COLO829 (cell line): ENCODE results near the gene RNF145.
"Not testable (repeated sequence)": the region's sequence is repeated elsewhere in the genome, so short reads cannot be mapped to it uniquely, and the experiment has no call there.

Experiments
- DNase-seq: peaks from one replicate; pipeline ENCODE4 v3.0.0; 2012; ENCODE audit warnings: low spot score

Gene RNF145, protein sequence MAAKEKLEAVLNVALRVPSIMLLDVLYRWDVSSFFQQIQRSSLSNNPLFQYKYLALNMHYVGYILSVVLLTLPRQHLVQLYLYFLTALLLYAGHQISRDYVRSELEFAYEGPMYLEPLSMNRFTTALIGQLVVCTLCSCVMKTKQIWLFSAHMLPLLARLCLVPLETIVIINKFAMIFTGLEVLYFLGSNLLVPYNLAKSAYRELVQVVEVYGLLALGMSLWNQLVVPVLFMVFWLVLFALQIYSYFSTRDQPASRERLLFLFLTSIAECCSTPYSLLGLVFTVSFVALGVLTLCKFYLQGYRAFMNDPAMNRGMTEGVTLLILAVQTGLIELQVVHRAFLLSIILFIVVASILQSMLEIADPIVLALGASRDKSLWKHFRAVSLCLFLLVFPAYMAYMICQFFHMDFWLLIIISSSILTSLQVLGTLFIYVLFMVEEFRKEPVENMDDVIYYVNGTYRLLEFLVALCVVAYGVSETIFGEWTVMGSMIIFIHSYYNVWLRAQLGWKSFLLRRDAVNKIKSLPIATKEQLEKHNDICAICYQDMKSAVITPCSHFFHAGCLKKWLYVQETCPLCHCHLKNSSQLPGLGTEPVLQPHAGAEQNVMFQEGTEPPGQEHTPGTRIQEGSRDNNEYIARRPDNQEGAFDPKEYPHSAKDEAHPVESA

DNA sequence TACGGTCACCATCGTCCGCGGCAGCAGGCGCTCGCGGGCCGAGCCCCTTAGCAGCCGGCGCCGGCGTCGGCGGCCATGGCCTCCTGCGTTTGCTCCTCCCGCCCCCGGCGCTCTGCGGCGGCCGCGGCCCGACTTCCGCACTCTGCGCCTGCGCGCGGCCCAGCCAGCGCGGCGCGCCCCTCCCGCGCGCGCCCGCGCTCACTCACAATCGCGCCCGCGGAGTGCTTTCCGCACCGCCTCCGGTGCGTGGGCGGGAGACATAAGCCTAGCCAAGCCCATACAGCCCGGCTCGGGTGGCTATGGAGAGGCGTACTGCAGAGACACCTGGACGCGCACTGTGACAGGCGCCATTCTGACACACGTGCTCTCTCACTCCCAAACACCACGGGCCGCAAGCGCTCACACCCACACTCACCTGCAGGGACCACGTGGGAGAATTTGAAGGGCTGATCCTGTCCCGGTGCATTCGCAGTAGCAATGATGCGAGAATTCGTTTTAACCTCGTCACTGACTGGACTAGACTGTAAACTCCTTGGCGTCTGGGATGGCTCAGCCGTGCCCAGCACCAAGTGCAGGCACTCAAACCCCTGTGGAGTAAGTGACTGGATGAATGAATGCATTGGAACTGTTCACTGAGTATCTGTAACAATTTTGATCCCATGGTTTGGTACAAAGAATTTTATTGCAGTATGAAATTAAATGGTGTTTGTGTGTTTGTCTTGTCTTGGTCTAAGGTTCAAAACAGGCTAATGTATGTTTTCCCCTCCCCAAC, at the start of gene RNF145:
RNF145 (minus strand) TSS at position 116 of the 772 bp plus-strand sequence. CDS start 5,936 bp downstream, outside the sequence.
- peak; percentile 60 for DNase-seq

DNA sequence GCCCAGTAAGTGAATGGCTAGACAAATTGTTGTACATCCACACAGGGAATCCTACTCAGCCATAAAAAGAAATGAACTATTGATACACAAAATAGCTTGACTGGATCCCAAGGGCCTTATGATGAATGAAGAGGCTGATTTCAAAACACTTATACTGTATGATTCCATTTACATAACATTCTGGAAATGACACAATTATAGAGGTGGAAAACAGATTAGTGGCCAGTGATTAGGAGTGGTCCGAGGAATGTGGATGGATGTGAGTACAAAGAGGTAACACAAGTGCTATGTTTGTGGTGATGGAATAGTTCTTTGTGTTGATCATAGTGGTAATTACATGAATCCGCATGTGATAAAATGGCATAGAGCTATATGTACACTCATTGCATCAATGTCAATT, 49.0 kb upstream of the RNF145 start:
- no peak for DNase-seq

DNA sequence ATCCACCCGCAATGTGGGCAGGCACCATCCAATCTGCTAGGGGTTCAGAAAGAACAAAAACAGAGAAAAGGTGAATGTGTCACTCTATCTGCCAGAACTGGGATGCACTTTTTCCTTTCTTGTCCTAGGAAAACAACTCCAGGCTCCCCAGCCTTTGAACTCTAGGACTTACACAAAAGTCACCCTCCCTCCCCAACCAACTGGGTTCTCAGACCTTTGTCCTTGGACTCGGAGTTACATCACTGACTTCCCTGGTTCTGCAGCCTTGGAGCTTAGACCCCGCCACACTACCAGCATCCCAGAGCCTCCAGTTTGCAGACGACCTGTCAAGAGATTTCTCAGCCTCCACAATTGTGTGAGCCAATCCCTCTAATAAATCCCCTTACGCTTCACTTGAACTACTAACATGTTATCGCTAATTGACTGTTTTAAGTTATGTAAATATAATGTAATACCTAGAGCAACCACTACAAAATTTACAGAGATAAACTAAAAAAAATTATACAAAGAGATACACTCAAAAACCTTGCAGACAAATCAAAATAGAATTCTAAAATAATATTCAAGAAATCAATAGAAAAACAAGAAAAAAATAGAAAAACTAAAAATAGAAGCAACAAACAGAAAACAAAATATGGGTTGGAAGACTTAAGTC, 48.4 kb upstream of the RNF145 start:
- no peak for DNase-seq

DNA sequence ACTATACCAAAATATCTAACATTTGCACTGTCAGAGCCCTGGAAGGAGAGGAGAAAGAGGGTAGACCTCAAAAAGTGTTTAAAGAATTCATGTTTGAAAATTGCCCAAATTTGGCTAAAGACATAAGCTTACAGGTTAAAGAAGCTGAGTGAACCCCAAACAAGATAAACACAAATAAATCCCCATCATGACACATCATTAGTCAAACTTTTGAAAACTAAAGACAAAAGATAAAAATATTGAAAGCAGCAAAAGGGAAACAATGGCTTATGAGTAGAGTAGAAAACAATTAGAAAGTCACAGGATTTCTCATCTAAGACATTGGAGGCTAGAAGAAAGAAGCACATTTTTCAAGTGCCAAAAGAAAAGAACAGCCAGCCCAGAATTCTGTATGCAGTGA, 47.7 kb upstream of the RNF145 start:
- DNase-seq = no peak

DNA sequence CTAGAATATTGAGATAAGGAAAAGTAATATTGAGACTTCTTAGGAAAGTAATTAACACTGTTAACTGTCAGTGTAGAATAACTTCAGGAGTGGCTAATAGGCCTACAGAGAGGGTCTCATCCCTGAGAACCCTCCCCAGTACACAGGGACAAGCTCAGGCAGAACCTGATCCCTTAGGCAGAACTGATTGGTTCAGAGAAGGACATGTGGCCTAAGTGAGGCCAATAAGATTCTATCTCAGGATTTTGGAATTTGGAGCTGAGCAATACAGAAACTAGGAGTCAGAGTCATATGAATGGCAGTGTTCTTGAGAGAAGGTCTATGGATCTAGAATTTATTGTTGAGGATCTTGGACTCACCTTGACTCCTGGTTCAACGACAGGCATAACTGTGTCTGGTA, 42.8 kb upstream of the RNF145 start:
- DNase-seq = no peak

DNA sequence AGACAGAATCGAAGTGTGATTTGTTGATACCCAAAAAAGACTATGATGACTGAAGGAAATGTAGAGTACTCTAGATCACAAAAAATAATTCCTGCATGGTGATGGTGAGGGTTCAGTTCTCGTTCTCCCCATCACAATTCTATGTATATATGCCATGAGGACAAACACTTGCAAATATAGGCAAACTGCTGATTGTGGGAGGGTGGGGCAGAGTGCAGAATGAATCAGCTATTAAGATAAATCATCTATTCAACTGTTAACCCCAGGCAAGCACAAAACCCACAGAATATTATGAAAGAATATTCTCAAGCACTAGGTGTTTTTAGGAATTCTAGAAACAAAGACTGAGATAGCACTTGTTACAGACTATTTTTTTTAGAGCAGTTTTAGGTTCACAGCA, 39.8 kb upstream of the RNF145 start:
- DNase-seq = no peak

DNA sequence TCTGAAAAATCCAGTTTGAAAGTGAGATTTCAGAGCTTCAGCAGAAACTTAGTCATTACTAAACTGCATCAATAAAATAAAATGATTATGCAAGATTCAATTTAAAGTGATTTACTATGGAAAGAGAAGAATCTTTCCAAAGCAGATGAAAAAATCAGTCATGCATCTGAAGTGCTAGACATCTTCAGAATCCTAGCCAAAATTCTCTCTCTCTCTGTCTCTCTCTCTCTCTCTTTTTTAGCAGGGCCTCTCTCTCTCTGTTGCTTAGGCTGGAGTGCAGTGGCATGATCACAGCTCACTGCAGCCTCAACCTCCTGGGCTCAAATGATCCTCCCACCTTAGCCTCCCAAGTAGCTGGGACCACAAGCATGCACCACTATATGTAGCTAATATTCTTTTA, 35.5 kb upstream of the RNF145 start:
- no peak for DNase-seq

DNA sequence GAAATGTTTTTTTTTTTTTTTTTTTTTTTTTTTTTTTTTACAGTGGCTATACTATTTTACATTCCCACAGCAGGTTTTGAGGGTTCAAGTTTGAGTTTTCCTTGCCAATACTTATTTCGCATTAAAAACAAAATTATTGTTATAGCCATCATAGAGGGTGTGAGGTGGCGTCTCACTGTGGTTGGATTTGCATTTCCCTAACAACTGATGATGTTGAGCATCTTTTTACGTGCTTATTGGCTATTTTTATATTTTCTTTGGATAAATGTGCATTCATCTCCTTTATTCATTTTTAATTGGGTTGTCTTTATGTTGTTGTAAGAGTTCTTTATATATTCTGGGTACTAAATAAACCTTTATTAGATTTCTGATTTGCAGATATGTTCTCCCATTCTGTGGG, 34.8 kb upstream of the RNF145 start:
- no peak for DNase-seq

DNA sequence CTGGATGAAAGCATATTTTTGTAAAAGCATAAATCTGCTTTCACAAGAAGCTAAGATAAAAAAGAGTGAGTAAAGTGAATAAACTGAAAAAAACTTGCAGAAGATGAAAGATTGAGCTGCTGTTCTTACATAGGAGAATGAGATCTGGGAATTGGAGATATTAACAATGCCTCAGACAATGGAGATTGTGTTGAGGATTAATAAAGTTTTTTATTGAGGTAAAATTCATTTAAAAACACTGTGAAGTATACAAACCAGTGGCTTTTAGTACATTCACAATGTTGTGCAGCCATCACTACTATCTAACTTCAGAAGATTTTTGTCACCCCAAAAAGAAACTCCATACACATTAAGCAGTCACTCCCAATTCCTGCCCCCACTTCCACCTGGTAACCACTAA, 34.0 kb upstream of the RNF145 start:
- DNase-seq = no peak

DNA sequence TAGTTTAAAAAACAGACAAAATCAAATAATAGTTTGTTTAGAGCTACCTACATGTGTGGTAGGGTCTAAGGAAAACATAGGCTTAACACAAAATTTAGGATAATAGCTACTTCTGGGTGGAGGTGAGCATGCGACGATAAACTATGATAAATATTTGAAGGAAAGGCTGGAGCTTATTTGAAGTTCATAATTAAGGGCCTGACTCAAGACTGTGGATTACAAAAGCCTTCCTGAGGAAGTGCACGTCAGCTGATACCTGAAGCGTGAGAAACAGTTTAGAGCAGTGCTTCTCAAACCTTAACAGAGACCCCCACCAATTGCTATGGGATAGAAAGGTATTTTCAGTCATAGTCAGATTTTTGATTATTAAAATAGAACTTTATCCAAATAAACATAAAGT, 33.3 kb upstream of the RNF145 start:
- no peak for DNase-seq

DNA sequence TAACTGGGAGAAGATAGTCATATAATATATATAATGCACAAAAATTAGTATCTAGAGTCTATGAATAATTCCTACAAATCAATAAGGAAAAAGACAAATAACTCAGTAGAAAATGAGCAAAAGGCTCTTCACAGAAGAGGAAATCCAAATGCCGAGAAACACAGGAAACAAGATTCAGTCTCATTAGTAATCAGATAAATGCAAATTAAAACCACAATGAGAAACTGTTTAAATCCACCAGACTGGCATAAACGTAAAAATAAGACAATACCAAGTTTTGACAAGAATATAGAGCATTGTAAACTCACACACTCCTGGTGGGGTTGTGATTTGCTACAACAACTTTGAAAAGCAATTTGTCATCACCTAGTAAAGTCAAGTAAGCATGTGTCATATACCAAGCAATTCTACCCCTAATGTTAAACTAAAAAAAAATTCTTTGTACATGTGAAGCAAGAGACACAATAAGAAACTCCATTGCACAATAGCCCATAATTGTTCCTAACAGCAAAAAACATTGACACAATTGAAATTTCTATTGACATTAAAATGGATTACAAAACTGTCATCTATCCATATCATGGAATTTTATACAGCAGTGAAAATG, 32.7 kb upstream of the RNF145 start:
- no peak for DNase-seq

DNA sequence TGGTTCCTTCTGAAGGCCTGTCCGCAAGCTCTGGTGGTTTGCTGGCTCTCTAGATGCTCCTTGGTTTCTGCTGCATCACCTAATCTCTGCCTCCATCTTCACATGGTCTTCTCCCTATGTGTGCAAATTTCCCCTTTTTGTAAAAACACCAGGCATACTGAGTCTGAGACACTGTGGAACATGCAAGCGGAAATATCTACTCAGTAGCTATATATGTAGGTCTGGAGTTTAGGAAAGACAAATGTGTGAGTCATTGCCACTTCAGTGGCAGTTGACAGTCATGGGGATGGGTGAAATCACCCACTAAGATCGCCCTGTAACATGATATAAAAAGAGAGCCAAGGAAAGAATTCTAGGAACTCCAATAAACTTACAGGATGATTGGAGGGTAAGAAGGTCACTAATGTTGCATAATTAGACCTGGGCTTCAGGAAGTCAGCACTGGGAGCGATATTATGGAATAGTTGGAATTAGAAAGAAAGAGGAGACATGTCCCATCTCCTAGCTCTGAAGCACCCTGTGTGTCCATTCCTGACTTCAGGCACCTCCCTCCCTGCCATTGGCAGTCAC, 31.0 kb upstream of the RNF145 start:
- DNase-seq = peak; percentile 44

DNA sequence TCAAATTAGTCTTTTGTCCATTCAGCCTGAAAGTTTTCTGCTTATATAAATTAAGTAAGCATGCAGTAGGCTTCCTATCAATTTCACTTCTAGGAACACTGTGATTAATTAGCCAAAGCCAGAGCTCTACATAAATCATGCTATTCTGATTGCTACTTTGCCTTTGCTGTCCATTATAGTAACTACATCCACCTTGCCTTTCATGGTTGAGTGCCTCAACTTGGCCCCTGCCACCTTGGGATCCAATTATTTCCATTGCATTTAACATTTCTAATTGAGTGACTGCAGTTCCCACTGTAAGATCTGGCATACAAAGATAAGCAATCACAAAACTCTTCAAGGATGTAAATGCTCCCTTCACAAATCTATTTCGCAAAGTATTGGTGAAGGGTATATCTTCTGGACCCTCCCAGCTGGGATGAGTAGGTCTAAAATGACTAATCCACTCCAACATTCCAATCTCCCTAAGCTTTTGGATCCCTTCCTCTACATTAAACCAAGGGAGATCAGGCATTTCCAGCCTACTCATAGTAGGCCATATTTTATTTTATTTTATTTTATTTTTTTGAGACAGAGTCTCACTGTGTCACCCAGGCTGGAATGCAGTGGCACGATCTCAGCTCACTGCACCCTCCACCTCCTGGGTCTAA, 26.6 kb upstream of the RNF145 start:
- DNase-seq = not testable (repeated sequence)

DNA sequence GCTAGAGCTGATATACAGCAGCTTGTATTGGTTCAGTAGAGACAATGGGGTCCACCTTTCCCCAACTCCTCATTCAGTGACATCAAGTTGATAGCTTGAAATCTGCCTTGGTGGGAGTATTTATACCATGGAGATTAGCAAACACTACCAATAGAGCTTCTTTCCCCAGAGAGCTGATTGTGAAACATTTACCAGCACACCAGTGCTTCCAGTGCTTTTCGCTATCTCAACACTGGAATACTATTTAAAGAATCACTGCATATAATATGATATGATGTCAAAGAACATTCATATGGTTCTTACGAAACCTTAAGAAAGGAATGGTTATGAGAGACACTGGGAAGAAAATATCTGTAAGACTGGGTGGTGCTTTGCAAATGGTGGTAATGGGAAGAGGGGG, 21.8 kb upstream of the RNF145 start:
- no peak for DNase-seq

DNA sequence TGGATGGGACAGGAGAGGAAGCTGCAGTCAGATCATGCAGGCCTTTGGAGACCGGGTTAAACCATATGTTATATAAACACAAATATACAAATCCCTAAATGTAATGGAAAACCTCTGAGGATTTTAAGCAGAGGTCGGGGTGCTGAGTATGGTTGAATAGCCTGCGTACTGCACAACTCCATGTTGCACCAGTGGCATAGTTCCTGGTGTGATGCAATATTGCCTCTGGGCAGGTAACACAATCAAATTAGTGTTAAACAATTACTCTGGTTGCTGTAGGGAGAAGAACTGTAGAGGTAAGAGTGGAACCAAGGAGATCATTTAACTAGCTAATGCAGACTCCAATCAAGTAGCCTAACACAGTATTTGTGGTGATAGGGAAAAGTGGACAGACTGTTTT, 21.3 kb upstream of the RNF145 start:
- DNase-seq = no peak

DNA sequence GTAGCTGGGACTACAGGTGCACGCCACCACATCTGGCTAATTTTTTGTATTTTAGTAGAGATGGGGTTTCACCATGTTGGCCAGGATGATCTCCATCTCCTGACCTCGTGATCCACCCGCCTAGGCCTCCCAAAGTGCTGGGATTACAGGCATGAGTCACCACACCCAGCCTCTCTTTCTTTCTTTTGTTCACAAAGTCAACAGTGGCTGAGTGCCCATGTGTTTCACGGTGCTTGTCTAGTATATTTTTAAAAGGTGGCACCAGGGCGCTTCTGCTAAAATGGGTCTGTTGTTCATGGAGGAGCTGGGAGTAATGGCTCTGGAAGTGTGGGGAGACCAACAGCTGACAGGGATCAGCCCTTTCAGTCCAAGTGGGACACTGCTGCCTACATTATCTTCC, 18.7 kb upstream of the RNF145 start:
- not testable (repeated sequence) for DNase-seq

DNA sequence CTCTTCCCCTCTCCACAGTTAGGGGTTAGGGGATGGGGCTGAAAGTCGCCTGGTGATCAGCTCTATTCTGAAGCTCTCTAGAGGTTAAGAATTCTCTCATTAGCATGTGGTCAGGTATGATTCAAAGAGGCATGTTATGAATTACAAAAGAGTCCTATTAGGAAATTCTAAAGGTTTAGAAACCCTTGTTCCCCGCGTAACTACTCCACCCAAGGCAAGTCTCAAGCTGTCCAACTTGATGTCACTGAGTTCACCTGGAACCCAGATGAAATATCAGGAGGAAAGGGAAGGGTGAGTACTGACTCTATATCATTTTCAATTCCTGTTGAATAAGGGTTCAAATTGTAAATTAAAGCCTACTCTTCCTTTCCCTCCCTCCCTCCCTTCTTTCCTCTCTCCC, 18.1 kb upstream of the RNF145 start:
- DNase-seq = no peak

DNA sequence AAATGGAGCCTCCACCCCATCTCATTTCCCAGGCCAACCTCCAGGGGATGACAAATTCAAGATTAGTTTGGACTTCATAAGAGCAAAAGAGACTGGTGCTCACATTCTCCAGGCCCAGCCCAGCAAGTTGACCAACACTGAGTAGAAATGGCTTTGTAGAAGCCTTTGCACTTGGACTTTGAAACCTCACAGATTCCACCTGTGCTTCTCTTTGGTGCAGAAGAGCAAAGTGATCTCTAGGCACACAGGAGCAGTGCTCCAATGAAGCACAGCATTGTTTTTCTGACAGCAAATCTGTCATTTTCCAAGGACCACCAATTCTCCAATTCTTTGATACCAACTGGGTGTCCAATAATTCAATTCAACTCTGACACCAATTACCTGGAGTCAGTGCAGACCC, 17.1 kb upstream of the RNF145 start:
- no peak for DNase-seq

DNA sequence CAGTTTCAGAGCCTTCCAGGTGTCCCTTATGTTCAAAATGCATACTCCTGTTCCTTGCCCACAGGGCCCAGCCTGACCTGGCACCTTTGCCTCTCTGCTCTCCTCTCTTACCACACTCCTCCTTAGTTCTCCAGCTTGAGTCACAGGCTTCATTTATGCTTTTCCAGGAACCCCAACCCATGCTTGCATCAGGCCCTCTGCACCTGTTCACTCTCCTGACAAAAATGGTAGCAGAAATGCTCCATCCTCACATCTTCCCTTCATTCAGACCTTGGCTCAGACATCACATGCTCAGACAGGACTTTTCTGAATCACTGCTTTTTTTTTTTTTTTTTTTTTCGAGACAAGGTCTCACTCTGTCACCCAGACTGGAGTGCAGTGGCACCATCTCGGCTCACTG, 15.1 kb upstream of the RNF145 start:
- no peak for DNase-seq

DNA sequence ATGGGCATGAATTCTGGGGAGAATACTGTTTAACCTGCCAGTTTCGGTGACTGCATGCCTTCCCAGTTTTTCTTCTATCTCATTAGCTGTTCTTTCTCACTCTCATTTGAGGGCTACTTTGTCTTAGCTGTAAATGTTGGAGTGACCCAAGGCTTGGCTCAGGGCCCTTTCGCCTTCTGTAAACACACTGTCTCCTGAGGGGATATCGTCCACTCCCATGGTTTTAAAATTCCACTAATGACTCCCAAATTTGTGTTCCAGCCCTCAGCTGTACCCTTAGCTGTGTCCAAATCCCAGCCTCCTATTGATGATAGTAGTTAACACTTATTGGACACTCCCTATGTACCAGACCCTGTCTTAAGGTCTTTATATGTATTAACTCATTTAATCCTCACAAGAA, 14.1 kb upstream of the RNF145 start:
- no peak for DNase-seq

DNA sequence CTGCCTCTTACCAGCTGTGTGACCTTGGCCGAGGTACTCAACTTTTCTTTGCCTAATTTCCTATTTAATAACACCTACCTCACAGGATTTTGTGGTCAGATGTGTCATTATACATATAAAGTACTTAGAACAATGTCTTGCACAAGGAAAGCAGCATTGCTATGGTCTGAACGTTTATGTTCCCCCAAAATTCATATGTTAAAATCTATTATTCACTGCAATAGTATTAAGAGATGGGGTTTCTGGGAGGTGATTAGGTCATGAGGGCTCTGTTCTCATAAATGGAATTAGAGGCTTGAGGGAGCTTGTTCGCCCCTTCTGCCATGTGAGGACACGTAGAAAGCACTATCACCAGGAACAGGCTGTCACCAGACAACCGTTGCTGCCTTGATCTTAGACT, 10.9 kb upstream of the RNF145 start:
- no peak for DNase-seq
